HepG2 (cell line): ENCODE measurements around the gene H6PD. TPM values are rescaled to one million over a fixed set of nuclear protein-coding genes. Genes with fewer than 3 reads are reported as not detected.

Source experiments
- ELF3 ChIP-seq: IDR thresholded peaks from 2 replicates; pipeline ENCODE4 v1.6.1; 2016; ENCODE audit warnings: missing genetic modification reagents, missing compliant biosample characterization
- MAF1 ChIP-seq: sonication (generic); formaldehyde crosslinking; IDR thresholded peaks from 2 replicates; pipeline ENCODE4 v1.5.0; 2020; ENCODE audit warnings: missing genetic modification reagents, borderline replicate concordance
- MIER3 ChIP-seq: IDR thresholded peaks from 2 replicates; pipeline ENCODE4 v1.6.1; 2016; ENCODE audit warnings: missing compliant biosample characterization, borderline replicate concordance
- MYNN ChIP-seq: sonication (generic); formaldehyde crosslinking; IDR thresholded peaks from 2 replicates; pipeline ENCODE4 v1.4.0; 2020; ENCODE audit warnings: mild to moderate bottlenecking, low read depth, missing genetic modification reagents
- NFYC ChIP-seq: IDR thresholded peaks from 2 replicates; pipeline ENCODE4 v1.6.1; 2016; ENCODE audit warnings: missing genetic modification reagents, missing compliant biosample characterization
- NKX3-1 ChIP-seq: sonication (generic); formaldehyde crosslinking; IDR thresholded peaks from 2 replicates; pipeline ENCODE4 v1.5.0; 2020; ENCODE audit warnings: missing genetic modification reagents
- POLR2G ChIP-seq: fragments of 200-400 bp; formaldehyde crosslinking; IDR thresholded peaks from 2 replicates; pipeline ENCODE4 v1.6.1; 2018; ENCODE audit warnings: mild to moderate bottlenecking, low read depth, low read length, moderate library complexity
- PRDM10 ChIP-seq: sonication (generic); formaldehyde crosslinking; IDR thresholded peaks from 2 replicates; pipeline ENCODE4 v1.4.0; 2020; ENCODE audit warnings: low read depth, missing genetic modification reagents
- SALL1 ChIP-seq: sonication (generic); formaldehyde crosslinking; IDR thresholded peaks from 2 replicates; pipeline ENCODE4 v1.8.0; 2022; ENCODE audit warnings: mild to moderate bottlenecking, missing genetic modification reagents
- SMARCC2 ChIP-seq: fragments of 450-650 bp; IDR thresholded peaks from 2 replicates; pipeline ENCODE4 v1.6.1; 2017; ENCODE audit warnings: antibody characterized with exemption, mild to moderate bottlenecking
- TEAD2 ChIP-seq: sonication (generic); formaldehyde crosslinking; IDR thresholded peaks from 2 replicates; pipeline ENCODE4 v1.9.0; 2021; ENCODE audit warnings: missing genetic modification reagents
- THAP11 ChIP-seq: IDR thresholded peaks from 2 replicates; pipeline ENCODE4 v1.6.1; 2016; ENCODE audit warnings: missing biosample characterization, missing genetic modification reagents
- THAP7 ChIP-seq: sonication (generic); formaldehyde crosslinking; IDR thresholded peaks from 2 replicates; pipeline ENCODE4 v1.8.1; 2023; ENCODE audit warnings: mild to moderate bottlenecking, missing genetic modification reagents
- XRCC5 ChIP-seq: fragments of 200-400 bp; formaldehyde crosslinking; optimal IDR thresholded peaks from 2 replicates; pipeline ENCODE3; 2017; ENCODE audit warnings: mild to moderate bottlenecking, low read length
- ZBTB37 ChIP-seq: sonication (generic); formaldehyde crosslinking; IDR thresholded peaks from 2 replicates; pipeline ENCODE4 v1.4.0; 2020; ENCODE audit warnings: mild to moderate bottlenecking, missing genetic modification reagents
- ZNF121 ChIP-seq: sonication (generic); formaldehyde crosslinking; IDR thresholded peaks from 2 replicates; pipeline ENCODE4 v1.5.0; 2020; ENCODE audit warnings: mild to moderate bottlenecking, missing genetic modification reagents
- ZNF30 ChIP-seq: sonication (generic); formaldehyde crosslinking; IDR thresholded peaks from 2 replicates; pipeline ENCODE4 v1.5.0; 2020; ENCODE audit warnings: mild to moderate bottlenecking, missing genetic modification reagents
- ZNF766 ChIP-seq: sonication (generic); formaldehyde crosslinking; IDR thresholded peaks from 2 replicates; pipeline ENCODE4 v1.5.0; 2020; ENCODE audit warnings: missing genetic modification reagents, borderline replicate concordance
- polyA plus RNA-seq, 8 experiments: library from polyadenylated mRNA; depleted of rRNA in 3 of 8; stranded (reverse) in 7 of 8; unstranded in 1 of 8; fragments of >200 nt; fragmentation: Illumina TruSeq in 4 of 8; extraction: Trizol in 4 of 8; gene quantifications; 2 replicates each; pipeline versions ENCODE4 v1.2.1 to v1.2.3, GENCODE V29; 2011 to 2016; ENCODE audit warnings: low read depth in 4 of 8, missing spikeins in 1 of 8, mixed read lengths in 1 of 8; ENCODE audit not compliant: insufficient read depth in 1 of 8
- total RNA-seq, 5 experiments: library from RNA; depleted of rRNA; stranded (reverse); fragments of >200 nt; fragmentation: Illumina TruSeq; extraction: Trizol; gene quantifications; 2 replicates each; pipeline ENCODE4 v1.2.3, GENCODE V29; 2016; ENCODE audit warnings: low read depth in 1 of 5
- TF ChIP-seq, protein P1 (sequence below): sonication (generic); formaldehyde crosslinking; IDR thresholded peaks from 2 replicates; pipeline ENCODE4 v1.5.1; 2020; ENCODE audit warnings: mild to moderate bottlenecking, missing genetic modification reagents
- TF ChIP-seq, protein P2 (sequence below): sonication (generic); formaldehyde crosslinking; IDR thresholded peaks from 2 replicates; pipeline ENCODE4 v1.4.0; 2020; ENCODE audit warnings: mild to moderate bottlenecking, low read depth, missing genetic modification reagents

H6PD gene
- total and polyA plus RNA-seq, 2 of the 13 experiments (the other 11 are each of a cell fraction or from before 2014, with no cell fraction given): 9.3 to 14.1 TPM

DNA sequence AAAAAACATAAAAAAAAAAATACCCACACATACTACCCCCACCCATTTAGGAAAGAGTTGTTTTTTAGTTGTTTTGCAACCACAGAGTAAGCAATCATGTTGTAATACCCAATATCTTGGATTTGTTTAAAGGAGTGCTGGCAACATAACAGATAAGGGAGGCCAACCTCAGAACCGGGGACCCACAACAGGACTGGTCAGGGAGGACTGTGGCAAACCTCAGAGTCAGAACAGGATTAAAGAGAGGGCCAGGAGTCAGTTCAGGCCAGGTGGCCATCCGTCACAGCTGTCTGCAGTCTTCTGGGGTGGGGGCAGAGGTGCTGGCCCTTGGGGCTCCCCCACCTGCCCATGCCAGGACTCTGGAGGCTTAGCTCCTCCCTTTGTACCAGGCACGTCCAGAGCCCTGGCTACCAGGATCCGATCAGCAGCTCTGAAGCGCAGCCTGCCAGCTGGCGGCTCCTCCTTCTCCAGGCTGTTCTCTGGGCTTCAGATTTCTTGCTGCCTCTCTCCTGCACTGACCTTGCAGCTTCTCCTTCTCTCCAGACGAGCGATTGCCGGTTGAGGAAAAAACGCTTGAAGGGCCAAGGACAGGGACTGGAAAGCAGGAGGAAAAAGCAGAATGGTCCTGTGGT lies 7.9 kb downstream of the H6PD start (continued):
- TF ChIP-seq ZNF121 (CRISPR knock-in tag) (no peak), SMARCC2 (no peak), ZNF766 (CRISPR knock-in tag) (no peak), MAF1 (CRISPR knock-in tag) (no peak), MIER3 (CRISPR knock-in tag) (no peak), ZNF30 (no peak), TEAD2 (CRISPR knock-in tag) (no peak), MYNN (CRISPR knock-in tag) (no peak), NFYC (CRISPR knock-in tag) (no peak), ZBTB37 (CRISPR knock-in tag) (no peak), XRCC5 (no peak), ELF3 (CRISPR knock-in tag) (no peak), PRDM10 (CRISPR knock-in tag) (no peak), THAP7 (CRISPR knock-in tag) (no peak), NKX3-1 (no peak), THAP11 (CRISPR knock-in tag) (no peak), SALL1 (CRISPR knock-in tag) (no peak), POLR2G (no peak)
- TF ChIP-seq, protein P1, sequence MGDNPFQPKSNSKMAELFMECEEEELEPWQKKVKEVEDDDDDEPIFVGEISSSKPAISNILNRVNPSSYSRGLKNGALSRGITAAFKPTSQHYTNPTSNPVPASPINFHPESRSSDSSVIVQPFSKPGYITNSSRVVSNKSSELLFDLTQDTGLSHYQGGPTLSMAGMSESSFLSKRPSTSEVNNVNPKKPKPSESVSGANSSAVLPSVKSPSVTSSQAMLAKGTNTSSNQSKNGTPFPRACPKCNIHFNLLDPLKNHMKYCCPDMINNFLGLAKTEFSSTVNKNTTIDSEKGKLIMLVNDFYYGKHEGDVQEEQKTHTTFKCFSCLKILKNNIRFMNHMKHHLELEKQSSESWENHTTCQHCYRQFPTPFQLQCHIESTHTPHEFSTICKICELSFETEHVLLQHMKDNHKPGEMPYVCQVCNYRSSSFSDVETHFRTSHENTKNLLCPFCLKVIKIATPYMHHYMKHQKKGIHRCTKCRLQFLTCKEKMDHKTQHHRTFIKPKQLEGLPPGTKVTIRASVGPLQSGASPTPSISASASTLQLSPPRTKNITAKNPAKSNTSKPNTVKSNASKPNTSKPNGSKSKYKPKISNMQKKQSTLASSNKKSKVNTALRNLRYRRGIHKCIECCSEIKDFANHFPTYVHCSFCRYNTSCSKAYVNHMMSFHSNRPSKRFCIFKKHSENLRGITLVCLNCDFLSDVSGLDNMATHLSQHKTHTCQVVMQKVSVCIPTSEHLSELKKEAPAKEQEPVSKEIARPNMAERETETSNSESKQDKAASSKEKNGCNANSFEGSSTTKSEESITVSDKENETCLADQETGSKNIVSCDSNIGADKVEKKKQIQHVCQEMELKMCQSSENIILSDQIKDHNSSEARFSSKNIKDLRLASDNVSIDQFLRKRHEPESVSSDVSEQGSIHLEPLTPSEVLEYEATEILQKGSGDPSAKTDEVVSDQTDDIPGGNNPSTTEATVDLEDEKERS (CRISPR knock-in tag): no peak; the same call in 1 of the 2 replicates
- TF ChIP-seq, protein P2, sequence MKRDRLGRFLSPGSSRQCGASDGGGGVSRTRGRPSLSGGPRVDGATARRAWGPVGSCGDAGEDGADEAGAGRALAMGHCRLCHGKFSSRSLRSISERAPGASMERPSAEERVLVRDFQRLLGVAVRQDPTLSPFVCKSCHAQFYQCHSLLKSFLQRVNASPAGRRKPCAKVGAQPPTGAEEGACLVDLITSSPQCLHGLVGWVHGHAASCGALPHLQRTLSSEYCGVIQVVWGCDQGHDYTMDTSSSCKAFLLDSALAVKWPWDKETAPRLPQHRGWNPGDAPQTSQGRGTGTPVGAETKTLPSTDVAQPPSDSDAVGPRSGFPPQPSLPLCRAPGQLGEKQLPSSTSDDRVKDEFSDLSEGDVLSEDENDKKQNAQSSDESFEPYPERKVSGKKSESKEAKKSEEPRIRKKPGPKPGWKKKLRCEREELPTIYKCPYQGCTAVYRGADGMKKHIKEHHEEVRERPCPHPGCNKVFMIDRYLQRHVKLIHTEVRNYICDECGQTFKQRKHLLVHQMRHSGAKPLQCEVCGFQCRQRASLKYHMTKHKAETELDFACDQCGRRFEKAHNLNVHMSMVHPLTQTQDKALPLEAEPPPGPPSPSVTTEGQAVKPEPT (CRISPR knock-in tag): no peak
